Brain microvascular endothelial cell (primary cell): ENCODE results near the gene WBP2.

Source experiments
- DNase-seq: peaks from one replicate; pipeline ENCODE4 v3.0.0-alpha.2; 2020
- H3K27ac ChIP-seq: fragments of 250-450 bp; sonication (Bioruptor Pico); 2 replicates; pipeline ENCODE4 v1.5.1; 2020; ENCODE audit warnings: mild to moderate bottlenecking, moderate library complexity
- H3K27me3 ChIP-seq: fragments of 250-450 bp; sonication (Bioruptor Pico); replicated peaks from 2 replicates; pipeline ENCODE4 v1.5.1; 2020; ENCODE audit warnings: mild to moderate bottlenecking
- H3K36me3 ChIP-seq: fragments of 250-450 bp; sonication (Bioruptor Pico); replicated peaks from 2 replicates; pipeline ENCODE4 v1.5.1; 2020; ENCODE audit warnings: mild to moderate bottlenecking
- H3K4me3 ChIP-seq: 2 replicates; pipeline ENCODE4 v1.5.1; 2011; ENCODE audit warnings: low read depth, mild to moderate bottlenecking, control low read depth, low read length, moderate library complexity
- in situ Hi-C: cut with HindIII; loops from 2 replicates; pipeline ENCODE4 v1.10.0; 2017; ENCODE audit warnings: low sequenced_read_pairs, low pct_ligation_motif_present
- TF ChIP-seq, protein P1 (sequence below): IDR thresholded peaks from 2 replicates; pipeline ENCODE4 v1.5.1; 2011; ENCODE audit warnings: low read depth, mild to moderate bottlenecking, moderate library complexity, low read length, control low read depth, inconsistent platforms; ENCODE audit errors: missing control alignments

WBP2 gene

DNA sequence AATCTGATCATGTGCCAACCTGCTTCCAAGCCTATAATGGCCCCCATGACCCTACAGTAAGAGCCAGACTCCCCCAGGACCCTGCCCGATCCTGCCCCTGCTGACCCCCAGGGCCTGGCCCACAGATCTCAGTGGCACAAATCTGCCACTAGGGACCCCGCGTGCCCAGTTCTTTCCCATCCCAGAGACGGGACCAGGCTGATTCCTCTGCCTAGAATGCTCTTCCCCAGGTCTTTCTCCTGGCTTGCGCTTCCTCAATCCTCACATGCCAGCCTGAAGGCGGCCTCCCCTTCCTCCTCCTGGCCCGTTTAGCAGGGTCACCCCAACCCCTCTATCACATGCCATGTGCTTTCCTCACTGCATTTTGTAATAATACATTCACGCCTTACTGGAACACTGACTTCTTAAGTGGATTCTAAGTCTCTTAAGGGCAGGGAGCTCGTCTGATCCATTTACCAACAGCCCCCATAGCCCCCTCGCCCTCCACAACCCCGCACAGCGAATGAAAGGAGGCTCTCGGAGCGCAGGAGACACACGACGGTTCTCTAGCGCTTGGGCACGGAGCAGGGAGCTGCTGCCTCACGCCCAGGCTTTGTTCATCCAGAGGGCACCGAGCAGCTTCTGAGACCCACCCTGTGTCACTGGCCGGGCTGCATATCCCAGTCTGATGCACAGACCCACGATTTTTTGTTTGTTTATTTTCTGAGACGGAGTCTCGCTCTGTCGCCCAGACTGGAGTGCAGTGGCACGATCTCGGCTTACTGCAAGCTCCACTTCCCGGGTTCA, 40.4 kb upstream of the WBP2 start:
- Histone ChIP-seq H3K27me3 (no peaks in the 10 kb centered on the region), H3K4me3 (peak overlapping the region; percentile 87), H3K36me3 (peaks cover 14% of the 10 kb centered on the region), H3K27ac (peak overlapping the region; percentile 66)
- no peak for DNase-seq
- in situ Hi-C loops: no loop called here
- TF ChIP-seq, protein P1, sequence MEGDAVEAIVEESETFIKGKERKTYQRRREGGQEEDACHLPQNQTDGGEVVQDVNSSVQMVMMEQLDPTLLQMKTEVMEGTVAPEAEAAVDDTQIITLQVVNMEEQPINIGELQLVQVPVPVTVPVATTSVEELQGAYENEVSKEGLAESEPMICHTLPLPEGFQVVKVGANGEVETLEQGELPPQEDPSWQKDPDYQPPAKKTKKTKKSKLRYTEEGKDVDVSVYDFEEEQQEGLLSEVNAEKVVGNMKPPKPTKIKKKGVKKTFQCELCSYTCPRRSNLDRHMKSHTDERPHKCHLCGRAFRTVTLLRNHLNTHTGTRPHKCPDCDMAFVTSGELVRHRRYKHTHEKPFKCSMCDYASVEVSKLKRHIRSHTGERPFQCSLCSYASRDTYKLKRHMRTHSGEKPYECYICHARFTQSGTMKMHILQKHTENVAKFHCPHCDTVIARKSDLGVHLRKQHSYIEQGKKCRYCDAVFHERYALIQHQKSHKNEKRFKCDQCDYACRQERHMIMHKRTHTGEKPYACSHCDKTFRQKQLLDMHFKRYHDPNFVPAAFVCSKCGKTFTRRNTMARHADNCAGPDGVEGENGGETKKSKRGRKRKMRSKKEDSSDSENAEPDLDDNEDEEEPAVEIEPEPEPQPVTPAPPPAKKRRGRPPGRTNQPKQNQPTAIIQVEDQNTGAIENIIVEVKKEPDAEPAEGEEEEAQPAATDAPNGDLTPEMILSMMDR: peak; percentile 60

DNA sequence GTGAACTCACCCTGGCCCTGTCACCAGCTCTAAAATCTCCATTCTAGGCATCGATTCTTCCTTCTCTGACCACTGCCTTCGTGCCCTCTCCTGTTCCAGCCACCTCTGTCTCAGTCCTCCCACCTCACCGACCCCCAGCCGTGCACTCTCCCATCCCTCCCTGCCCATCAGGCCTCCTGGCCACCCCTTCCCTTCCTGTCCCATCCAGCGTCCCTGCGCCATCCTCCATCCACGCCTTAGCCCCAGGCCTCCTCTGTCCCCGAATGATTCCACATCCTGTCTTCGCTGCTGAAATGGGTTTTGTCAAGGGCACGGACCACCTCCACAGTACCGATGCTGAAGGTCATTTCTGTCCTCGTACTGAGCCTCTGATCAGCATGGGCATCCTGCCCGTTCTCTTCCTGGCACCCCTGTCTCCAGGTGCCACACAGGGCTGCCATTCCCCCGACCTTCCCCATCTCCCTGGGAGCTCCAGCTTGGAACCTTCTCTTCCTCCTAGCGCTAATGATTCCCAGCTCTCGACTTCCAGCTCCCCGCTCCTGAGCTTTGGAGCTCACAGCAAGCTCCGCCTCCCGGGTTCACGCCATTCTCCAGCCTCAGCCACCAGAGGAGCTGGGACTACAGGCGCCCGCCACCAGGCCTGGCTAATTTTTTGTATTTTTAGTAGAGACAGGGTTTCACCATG, 39.1 kb upstream of the WBP2 start:
- in situ Hi-C loops: no loop called here
- no peak overlapping the region for H3K4me3 ChIP-seq
- no peaks in the 10 kb centered on the region for H3K27me3 ChIP-seq
- no peak overlapping the region for H3K27ac ChIP-seq
- no peak for DNase-seq
- peaks cover 14% of the 10 kb centered on the region for H3K36me3 ChIP-seq
- TF ChIP-seq, protein P1: no peak

DNA sequence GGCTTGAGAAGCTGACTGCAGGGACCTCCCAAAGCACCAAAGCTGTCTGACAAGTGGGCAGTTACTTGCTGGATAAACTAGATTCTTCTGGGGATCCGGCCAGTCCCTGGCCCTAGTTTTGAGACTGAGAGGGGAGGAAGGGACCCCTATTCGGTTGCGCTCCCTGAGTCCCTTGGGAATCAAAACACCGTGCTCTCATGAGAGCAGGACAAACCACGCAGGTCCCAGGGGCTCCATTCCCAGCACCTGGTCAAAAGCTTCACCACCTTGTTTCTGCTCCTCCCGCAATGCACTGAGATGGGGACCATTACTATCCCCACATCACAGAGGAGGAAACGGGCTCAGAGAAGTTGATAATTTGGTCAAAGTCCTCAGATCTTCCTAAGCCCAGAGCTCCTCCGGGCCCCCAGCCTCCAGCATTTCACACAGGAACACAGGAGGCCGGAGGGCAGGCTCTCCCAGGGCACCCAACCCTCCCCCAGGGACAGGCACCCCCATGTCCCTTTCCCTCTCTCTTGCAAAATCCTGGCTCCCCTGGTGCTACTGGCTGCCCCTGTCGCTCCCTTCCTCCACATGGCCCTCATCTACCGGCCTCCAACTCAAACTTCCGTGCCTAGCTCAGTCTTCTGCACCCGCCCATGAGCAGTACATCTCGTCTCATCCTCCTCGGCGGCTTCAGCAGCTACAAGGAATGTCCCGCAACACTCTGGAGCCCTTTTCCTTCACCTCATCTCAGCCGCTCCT, 38.3 kb upstream of the WBP2 start:
- TF ChIP-seq, protein P1: no peak
- in situ Hi-C loops: no loop called here
- no peak for DNase-seq
- H3K27me3 ChIP-seq: no peaks in the 10 kb centered on the region
- H3K36me3 ChIP-seq: peaks cover 12% of the 10 kb centered on the region
- no peak overlapping the region for H3K27ac ChIP-seq
- H3K4me3 ChIP-seq: no peak overlapping the region

DNA sequence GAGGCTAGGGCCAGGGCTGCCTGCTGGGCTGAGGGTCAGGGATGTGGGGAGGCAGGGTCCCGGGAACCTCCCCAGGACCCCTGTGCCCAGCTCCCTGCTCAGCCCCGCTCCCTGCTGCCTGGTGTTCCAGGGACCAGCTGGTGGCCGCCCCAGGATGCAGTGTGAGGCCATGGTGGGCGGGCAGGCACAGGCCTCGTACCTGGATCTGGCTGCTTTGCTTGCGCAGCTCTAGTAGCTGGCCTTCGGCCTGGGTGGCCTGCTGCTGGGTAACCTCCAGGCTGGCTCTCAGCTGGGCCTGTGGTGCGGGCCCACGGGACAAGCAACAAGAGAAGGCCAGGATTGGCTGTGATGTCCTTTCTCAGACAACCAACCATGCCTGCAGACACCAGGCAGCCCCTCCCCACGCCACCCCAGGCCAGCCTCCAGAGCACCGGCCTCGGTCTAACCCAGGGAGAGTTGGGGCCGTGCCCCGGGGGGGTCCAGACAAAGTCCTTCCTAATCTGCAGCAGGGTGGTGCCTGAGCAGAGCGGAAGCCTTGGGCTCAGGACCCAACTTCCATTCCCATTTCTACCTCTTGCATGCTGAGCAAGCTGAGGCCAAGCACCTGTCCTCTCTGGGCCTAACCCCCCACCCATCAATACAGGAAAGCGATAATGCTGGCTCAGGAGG, 37.6 kb upstream of the WBP2 start:
- in situ Hi-C loops: no loop called here
- DNase-seq: no peak
- TF ChIP-seq, protein P1: no peak
- H3K36me3 ChIP-seq: peaks cover 8% of the 10 kb centered on the region
- no peak overlapping the region for H3K27ac ChIP-seq
- no peaks in the 10 kb centered on the region for H3K27me3 ChIP-seq
- no peak overlapping the region for H3K4me3 ChIP-seq

DNA sequence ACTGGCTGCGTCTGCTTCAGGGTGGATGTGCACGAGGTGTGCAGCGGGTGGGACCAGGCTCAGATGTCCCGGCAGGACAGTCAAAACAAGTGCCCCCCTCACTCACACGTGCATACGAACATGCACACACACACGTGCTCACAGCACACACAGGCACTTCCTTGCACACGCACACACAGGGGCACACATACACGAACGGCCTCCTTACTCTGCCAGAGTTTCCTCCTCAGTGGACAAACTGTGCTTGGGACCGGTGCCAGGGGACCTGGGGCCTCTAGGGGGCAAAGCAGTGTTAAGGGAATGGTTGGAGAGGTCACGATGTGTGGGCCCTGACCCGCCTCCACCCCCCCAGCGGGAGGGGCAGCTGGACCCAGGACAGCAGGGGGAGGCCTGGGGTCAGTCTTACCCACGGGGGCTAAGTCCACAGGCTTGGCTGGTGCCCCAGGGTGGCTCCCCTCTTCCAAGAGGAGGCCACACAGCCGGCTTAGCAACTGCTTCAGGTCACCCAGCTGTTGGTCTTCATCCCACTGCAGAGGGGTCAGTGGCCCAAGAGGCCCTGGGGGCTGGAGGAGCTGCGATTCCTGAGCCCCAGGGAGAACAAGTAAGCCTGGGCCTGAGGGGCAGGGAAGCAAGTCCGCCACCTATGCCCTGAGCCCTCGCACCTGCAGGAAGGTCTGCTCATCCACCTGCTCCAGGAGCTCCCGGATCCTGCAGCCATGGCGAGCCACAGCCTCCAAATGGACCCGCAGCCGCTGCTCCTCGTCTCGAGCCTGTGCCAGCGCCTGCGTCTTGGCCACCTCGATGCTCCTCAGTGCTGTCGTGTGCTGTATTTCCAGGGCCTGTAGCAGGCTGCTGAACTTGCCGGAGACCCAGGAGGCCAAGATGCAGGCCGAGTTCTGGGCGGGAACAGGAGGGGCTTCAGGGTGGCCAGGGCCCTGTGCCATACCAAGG, 36.7 kb upstream of the WBP2 start:
- H3K4me3 ChIP-seq: no peak overlapping the region
- TF ChIP-seq, protein P1: no peak
- in situ Hi-C loops: no loop called here
- H3K36me3 ChIP-seq: peaks cover 8% of the 10 kb centered on the region
- no peak overlapping the region for H3K27ac ChIP-seq
- no peak for DNase-seq
- H3K27me3 ChIP-seq: no peaks in the 10 kb centered on the region
